Parathyroid adenoma (tissue), 2 donors: ENCODE measurements around the gene HDAC9.

Experiments
- H2AFZ ChIP-seq: fragments of 300-600 bp; sonication (generic); one replicate; pipeline ENCODE4 v1.7.0; 2017; ENCODE audit warnings: antibody characterized with exemption, mild to moderate bottlenecking
- H3K27ac ChIP-seq: fragments of 300-600 bp; sonication (generic); one replicate; pipeline ENCODE4 v1.7.0; 2017
- H3K27me3 ChIP-seq: fragments of 300-600 bp; sonication (generic); one replicate; pipeline ENCODE4 v1.7.0; 2017; ENCODE audit warnings: low read length; ENCODE audit not compliant: control insufficient read depth, insufficient read depth
- H3K36me3 ChIP-seq: fragments of 300-600 bp; sonication (generic); one replicate; pipeline ENCODE4 v1.7.0; 2017; ENCODE audit warnings: low read length; ENCODE audit not compliant: control insufficient read depth, insufficient read depth
- H3K4me1 ChIP-seq: fragments of 300-600 bp; sonication (generic); one replicate; pipeline ENCODE4 v1.7.0; 2017; ENCODE audit warnings: control low read depth
- H3K4me2 ChIP-seq: fragments of 300-600 bp; sonication (generic); one replicate; pipeline ENCODE4 v1.7.0; 2017; ENCODE audit warnings: low read length
- H3K4me3 ChIP-seq: fragments of 300-600 bp; sonication (generic); one replicate; pipeline ENCODE4 v1.7.0; 2017; ENCODE audit warnings: low read depth, low read length
- H3K79me2 ChIP-seq: fragments of 300-600 bp; sonication (generic); one replicate; pipeline ENCODE4 v1.7.0; 2017; ENCODE audit warnings: control low read depth
- H3K9ac ChIP-seq: fragments of 300-600 bp; sonication (generic); one replicate; pipeline ENCODE4 v1.7.0; 2017; ENCODE audit warnings: mild to moderate bottlenecking
- H3K9me3 ChIP-seq: fragments of 300-600 bp; sonication (generic); one replicate; pipeline ENCODE4 v1.7.0; 2017; ENCODE audit warnings: low read length; ENCODE audit not compliant: control insufficient read depth
- CTCF ChIP-seq: fragments of 300-600 bp; sonication (generic); IDR thresholded peaks from one replicate; pipeline ENCODE4 v1.7.0; 2017; ENCODE audit warnings: antibody characterized with exemption, mild to moderate bottlenecking
- donor health status: primary hyperparathyroidism.

Gene HDAC9

GRCh38 chr7:18706670-18707069 is 211.1 kb downstream of the HDAC9 start:
- Histone ChIP-seq H2AFZ (no peak overlapping the region), H3K9ac (no peak overlapping the region), H3K27ac (no peak overlapping the region), H3K4me2 (no peak overlapping the region), H3K36me3 (no peaks in the 10 kb centered on the region), H3K4me3 (no peak overlapping the region), H3K9me3 (no peaks in the 10 kb centered on the region), H3K79me2 (no peaks in the 10 kb centered on the region), H3K27me3 (no peaks in the 10 kb centered on the region), H3K4me1 (no peaks in the 10 kb centered on the region)
- TF ChIP-seq CTCF: no peak

GRCh38 chr7:18708204-18708603 is 212.7 kb downstream of the HDAC9 start:
- no peaks in the 10 kb centered on the region for H3K79me2 ChIP-seq
- no peaks in the 10 kb centered on the region for H3K27me3 ChIP-seq

GRCh38 chr7:18715988-18716387 is 220.4 kb downstream of the HDAC9 start:
- no peaks in the 10 kb centered on the region for H3K27me3 ChIP-seq
- no peak overlapping the region for H3K27ac ChIP-seq
- H3K9ac ChIP-seq: no peak overlapping the region
- H3K79me2 ChIP-seq: no peaks in the 10 kb centered on the region
- no peak overlapping the region for H3K4me2 ChIP-seq
- no peaks in the 10 kb centered on the region for H3K4me1 ChIP-seq
- H3K9me3 ChIP-seq: no peaks in the 10 kb centered on the region
- H3K4me3 ChIP-seq: no peak overlapping the region
- H3K36me3 ChIP-seq: no peaks in the 10 kb centered on the region
- no peak overlapping the region for H2AFZ ChIP-seq
- TF ChIP-seq CTCF: no peak

More at GRCh38 chr7:18708204-18708603, 212.7 kb downstream of the HDAC9 start:
- Histone ChIP-seq H3K4me2 (no peak overlapping the region), H3K4me1 (no peaks in the 10 kb centered on the region), H3K9ac (no peak overlapping the region), H3K36me3 (no peaks in the 10 kb centered on the region), H3K9me3 (no peaks in the 10 kb centered on the region), H3K27ac (no peak overlapping the region), H2AFZ (no peak overlapping the region), H3K4me3 (no peak overlapping the region)
- no peak for TF ChIP-seq CTCF

GRCh38 chr7:18721429-18721828 is 225.9 kb downstream of the HDAC9 start:
- no peak for TF ChIP-seq CTCF
- H3K36me3 ChIP-seq: no peaks in the 10 kb centered on the region
- H3K4me1 ChIP-seq: no peaks in the 10 kb centered on the region

GRCh38 chr7:18724318-18724717 is 228.8 kb downstream of the HDAC9 start:
- Histone ChIP-seq H3K27me3 (no peaks in the 10 kb centered on the region), H3K4me1 (no peaks in the 10 kb centered on the region), H3K9me3 (no peaks in the 10 kb centered on the region), H3K4me3 (no peak overlapping the region), H2AFZ (no peak overlapping the region), H3K4me2 (no peak overlapping the region), H3K79me2 (no peaks in the 10 kb centered on the region), H3K9ac (no peak overlapping the region), H3K27ac (no peak overlapping the region), H3K36me3 (no peaks in the 10 kb centered on the region)
- no peak for TF ChIP-seq CTCF

More at GRCh38 chr7:18721429-18721828, 225.9 kb downstream of the HDAC9 start:
- Histone ChIP-seq H3K4me2 (no peak overlapping the region), H3K4me3 (no peak overlapping the region), H3K27me3 (no peaks in the 10 kb centered on the region), H3K9ac (no peak overlapping the region), H3K9me3 (no peaks in the 10 kb centered on the region), H3K79me2 (no peaks in the 10 kb centered on the region), H2AFZ (no peak overlapping the region), H3K27ac (no peak overlapping the region)
